ENCODE results near the gene FBXO38.
A peak's percentile ranks its signal among the peaks of the same experiment; 100 is the strongest.
"Not testable (repeated sequence)": the region's sequence is repeated elsewhere in the genome, so short reads cannot be mapped to it uniquely, and the experiment has no call there.

Gene FBXO38

DNA sequence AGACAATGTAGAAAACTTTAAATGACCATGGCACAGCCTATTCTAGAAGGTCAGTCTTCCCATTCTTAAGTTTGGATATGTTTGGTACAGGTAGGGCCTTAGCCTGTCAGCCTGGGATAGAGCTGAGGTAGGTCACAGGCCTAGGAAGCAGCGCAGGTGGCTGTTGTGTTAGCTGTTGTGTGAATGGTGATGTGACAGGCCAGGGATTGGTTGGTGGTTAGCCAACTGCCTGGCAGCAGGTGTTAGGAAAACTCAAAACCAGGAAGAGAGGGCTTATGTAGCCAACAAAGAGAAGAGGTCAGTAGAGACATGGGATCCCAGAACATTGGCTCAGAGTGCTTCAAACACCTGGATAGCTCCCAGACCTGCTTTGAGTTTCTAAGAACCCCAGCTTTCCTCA, 84.2 kb downstream of the FBXO38 start:
- POLR2A ChIA-PET (ENCODE audit: low non-redundant PET), result no interaction called here
- CTCF ChIA-PET, result no interaction called here
- no peak for TF ChIP-seq CTCF (conservative IDR thresholded peaks at IDR 0.05; ENCODE audit: low read depth)
- H3K27ac ChIP-seq, result no peak overlapping the region
- DNase-seq (ENCODE audit: low spot score), result no peak

DNA sequence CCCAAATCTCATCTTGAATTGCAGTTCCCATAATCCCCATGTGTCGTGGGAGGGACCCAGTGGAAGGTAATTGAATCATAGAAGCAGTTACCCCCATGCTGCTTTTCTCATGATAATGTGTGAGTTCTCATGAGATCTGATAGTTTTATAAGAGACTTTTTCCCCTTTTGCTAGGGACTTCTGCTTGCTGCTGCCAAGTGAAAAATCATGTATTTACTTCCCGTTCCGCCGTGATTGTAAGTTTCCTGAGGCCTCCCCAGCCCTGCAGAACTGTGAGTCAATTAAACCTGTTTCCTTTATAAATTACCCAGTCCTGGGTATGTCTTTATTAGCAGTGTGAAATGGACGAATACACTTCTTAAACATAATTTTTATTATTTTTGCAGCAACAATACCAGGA, 85.0 kb downstream of the FBXO38 start:
- CTCF ChIA-PET; POLR2A ChIA-PET (ENCODE audit: low non-redundant PET); H3K27ac ChIP-seq; DNase-seq (ENCODE audit: low spot score): not testable (repeated sequence)

- no peak overlapping the region for H3K27ac ChIP-seq
- TF ChIP-seq CTCF (conservative IDR thresholded peaks at IDR 0.05; ENCODE audit: low read depth), result no peak
- DNase-seq (ENCODE audit: low spot score), result no peak
- CTCF ChIA-PET, result interaction anchor here (1.4 kb wide), 1 partner anchor 261 kb away, joined by 7 read pairs; no protein-coding TSS in a partner anchor
- POLR2A ChIA-PET (ENCODE audit: low non-redundant PET), result no interaction called here
These were observed 85.8 kb downstream of the FBXO38 start for GRCh38 chr5:148469501-148469935.

- DNase-seq (ENCODE audit: low spot score), result no peak
- ChIA-PET CTCF (no interaction called here), POLR2A (ENCODE audit: low non-redundant PET) (no interaction called here)
- H3K27ac ChIP-seq, result no peak overlapping the region
- TF ChIP-seq CTCF (conservative IDR thresholded peaks at IDR 0.05; ENCODE audit: low read depth), result no peak
These were observed 87.6 kb downstream of the FBXO38 start for GRCh38 chr5:148471379-148471778.

DNA sequence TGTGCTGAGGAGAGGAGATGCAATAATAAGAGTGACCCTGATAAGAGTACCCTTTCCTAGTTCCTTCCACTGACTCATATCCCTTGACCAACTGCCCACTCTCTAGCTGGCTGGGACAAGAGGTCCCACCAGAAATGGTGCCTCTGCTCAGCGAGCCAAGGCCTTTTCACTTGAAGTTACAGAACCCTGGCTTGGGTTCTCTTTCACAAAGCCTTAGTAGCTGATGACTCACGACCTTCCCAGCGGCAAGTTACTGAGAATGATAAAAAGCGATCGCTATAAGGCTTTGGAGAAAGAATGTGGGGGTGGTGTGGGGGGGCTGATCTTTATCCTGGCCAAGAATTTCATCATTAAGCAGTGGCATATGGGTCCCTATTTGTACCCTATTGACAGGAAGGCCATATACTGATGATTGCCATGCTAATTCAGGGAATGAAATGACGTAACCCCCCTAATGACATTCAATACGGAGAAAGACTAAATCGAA, 90.3 kb downstream of the FBXO38 start:
- ChIA-PET POLR2A (ENCODE audit: low non-redundant PET) (interaction anchor here (0.7 kb wide), 1 partner anchor 11 kb away, joined by 3 read pairs; no protein-coding TSS in a partner anchor), CTCF (interaction anchor here (0.6 kb wide), 1 partner anchor 575 kb away, joined by 4 read pairs; no protein-coding TSS in a partner anchor)
- DNase-seq (ENCODE audit: low spot score), result peak; percentile 14
- no peak overlapping the region for H3K27ac ChIP-seq
- no peak for TF ChIP-seq CTCF (conservative IDR thresholded peaks at IDR 0.05; ENCODE audit: low read depth)

- H3K27ac ChIP-seq, result no peak overlapping the region
- no peak for TF ChIP-seq CTCF (conservative IDR thresholded peaks at IDR 0.05; ENCODE audit: low read depth)
- no peak for DNase-seq (ENCODE audit: low spot score)
- POLR2A ChIA-PET (ENCODE audit: low non-redundant PET), result no interaction called here
- CTCF ChIA-PET, result no interaction called here
These were observed 92.5 kb downstream of the FBXO38 start for GRCh38 chr5:148476302-148476701.

DNA sequence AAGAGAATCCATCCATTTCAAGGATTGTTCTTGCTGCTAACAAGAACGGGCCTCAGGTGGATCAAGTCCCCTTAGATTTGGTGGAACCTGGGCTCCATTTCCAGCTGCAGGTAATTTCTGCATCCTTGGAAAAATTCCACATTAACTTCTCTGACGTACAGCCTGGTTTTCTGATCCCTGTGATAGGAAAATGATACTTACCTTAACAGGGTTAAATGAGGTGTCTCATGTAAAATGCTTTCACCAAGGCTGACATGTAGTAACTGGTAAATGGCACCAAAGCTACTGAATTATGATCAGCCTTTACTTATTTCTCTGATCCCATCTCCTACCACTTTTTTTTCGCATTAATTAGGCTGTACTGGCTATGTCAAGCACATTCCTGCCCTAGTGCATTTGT, 93.7 kb downstream of the FBXO38 start:
- ChIA-PET CTCF (interaction anchor here (1.5 kb wide), 1 partner anchor 33 kb away, joined by 3 read pairs; no protein-coding TSS in a partner anchor), POLR2A (ENCODE audit: low non-redundant PET) (no interaction called here)
- TF ChIP-seq CTCF (conservative IDR thresholded peaks at IDR 0.05; ENCODE audit: low read depth), result no peak
- H3K27ac ChIP-seq, result no peak overlapping the region
- DNase-seq (ENCODE audit: low spot score), result no peak

Measured in RWPE1 (cell line).